HepG2 (cell line): ENCODE results near the gene BRAF. TPM values are rescaled to one million over a fixed set of nuclear protein-coding genes. Genes with fewer than 3 reads are reported as not detected.

ENCODE experiments used
- CHD2 ChIP-seq: IDR thresholded peaks from 2 replicates; pipeline ENCODE4 v1.6.1; 2011; ENCODE audit warnings: low read depth, low read length, improper control_type of control experiment
- KDM5B ChIP-seq: sonication (generic); formaldehyde crosslinking; IDR thresholded peaks from 2 replicates; pipeline ENCODE4 v1.4.0; 2020; ENCODE audit warnings: missing genetic modification reagents, mild to moderate bottlenecking, borderline replicate concordance
- KLF6 ChIP-seq: IDR thresholded peaks from 2 replicates; pipeline ENCODE4 v1.8.0; 2016; ENCODE audit warnings: missing biosample characterization, missing genetic modification reagents
- KMT2A ChIP-seq: sonication (generic); formaldehyde crosslinking; IDR thresholded peaks from 2 replicates; pipeline ENCODE4 v1.4.0; 2020; ENCODE audit warnings: missing genetic modification reagents
- MED1 ChIP-seq: sonication (generic); formaldehyde crosslinking; IDR thresholded peaks from 2 replicates; pipeline ENCODE4 v1.4.0; 2020; ENCODE audit warnings: missing genetic modification reagents
- NFIC ChIP-seq: IDR thresholded peaks from 2 replicates; pipeline ENCODE4 v1.6.1; 2012; ENCODE audit warnings: mild to moderate bottlenecking, low read length, inconsistent platforms
- PAXIP1 ChIP-seq: sonication (generic); formaldehyde crosslinking; conservative IDR thresholded peaks from 2 replicates; pipeline ENCODE4 v1.4.0; 2020; ENCODE audit warnings: mild to moderate bottlenecking, missing genetic modification reagents, moderate library complexity
- TCF12 ChIP-seq, 2 experiments: fragments of 450-650 bp in 1 of 2; sonication (generic) in 1 of 2; formaldehyde crosslinking in 1 of 2; IDR thresholded peaks; 2 replicates each; pipeline versions ENCODE4 v1.6.1 to v1.8.0; 2017 to 2022; ENCODE audit warnings: antibody characterized with exemption in 1 of 2, mild to moderate bottlenecking in 1 of 2, missing genetic modification reagents in 1 of 2, moderate library complexity in 1 of 2
- ZNF12 ChIP-seq: sonication (generic); formaldehyde crosslinking; IDR thresholded peaks from 2 replicates; pipeline ENCODE4 v1.5.0; 2020; ENCODE audit warnings: missing genetic modification reagents
- ZNF3 ChIP-seq: IDR thresholded peaks from 2 replicates; pipeline ENCODE4 v1.7.0; 2017; ENCODE audit warnings: inconsistent platforms
- ZNF432 ChIP-seq: sonication (generic); formaldehyde crosslinking; IDR thresholded peaks from 2 replicates; pipeline ENCODE4 v1.5.0; 2020; ENCODE audit warnings: missing genetic modification reagents, mild to moderate bottlenecking, borderline replicate concordance
- ZNF563 ChIP-seq: sonication (generic); formaldehyde crosslinking; IDR thresholded peaks from 2 replicates; pipeline ENCODE4 v1.8.0; 2022; ENCODE audit warnings: mild to moderate bottlenecking, moderate library complexity, missing genetic modification reagents
- ZNF768 ChIP-seq: sonication (generic); formaldehyde crosslinking; IDR thresholded peaks from 2 replicates; pipeline ENCODE4 v1.4.0; 2020; ENCODE audit warnings: missing genetic modification reagents
- ZNF782 ChIP-seq: sonication (generic); formaldehyde crosslinking; IDR thresholded peaks from 2 replicates; pipeline ENCODE4 v1.4.0; 2020; ENCODE audit warnings: missing genetic modification reagents, mild to moderate bottlenecking, borderline replicate concordance
- polyA plus RNA-seq, 8 experiments: library from polyadenylated mRNA; depleted of rRNA in 3 of 8; stranded (reverse) in 7 of 8; unstranded in 1 of 8; fragments of >200 nt; fragmentation: Illumina TruSeq in 4 of 8; extraction: Trizol in 4 of 8; gene quantifications; 2 replicates each; pipeline versions ENCODE4 v1.2.1 to v1.2.3, GENCODE V29; 2011 to 2016; ENCODE audit warnings: low read depth in 4 of 8, missing spikeins in 1 of 8, mixed read lengths in 1 of 8; ENCODE audit not compliant: insufficient read depth in 1 of 8
- total RNA-seq, 5 experiments: library from RNA; depleted of rRNA; stranded (reverse); fragments of >200 nt; fragmentation: Illumina TruSeq; extraction: Trizol; gene quantifications; 2 replicates each; pipeline ENCODE4 v1.2.3, GENCODE V29; 2016; ENCODE audit warnings: low read depth in 1 of 5
- TF ChIP-seq, protein P1 (sequence below): sonication (generic); formaldehyde crosslinking; IDR thresholded peaks from 2 replicates; pipeline ENCODE4 v1.4.0; 2020; ENCODE audit warnings: mild to moderate bottlenecking, missing genetic modification reagents
- TF ChIP-seq, protein P2 (sequence below): IDR thresholded peaks from 2 replicates; pipeline ENCODE4 v1.6.1; 2016; ENCODE audit warnings: control low read depth
- TF ChIP-seq, protein P3 (sequence below): sonication (generic); formaldehyde crosslinking; IDR thresholded peaks from 2 replicates; pipeline ENCODE4 v1.4.0; 2020; ENCODE audit warnings: missing genetic modification reagents
- TF ChIP-seq, protein P4 (sequence below): sonication (generic); formaldehyde crosslinking; IDR thresholded peaks from 2 replicates; pipeline ENCODE4 v1.4.0; 2020; ENCODE audit warnings: mild to moderate bottlenecking, missing genetic modification reagents
- TF ChIP-seq, protein P5 (sequence below): sonication (generic); formaldehyde crosslinking; IDR thresholded peaks from 2 replicates; pipeline ENCODE4 v1.5.1; 2020; ENCODE audit warnings: mild to moderate bottlenecking, moderate library complexity, missing genetic modification reagents

Gene BRAF
- total and polyA plus RNA-seq, 2 of the 13 experiments (the other 11 are each of a cell fraction or from before 2014, with no cell fraction given): 12.5 to 13.4 TPM

- TF ChIP-seq CHD2 (no peak), PAXIP1 (no peak), ZNF3 (no peak), TCF12 (IDR thresholded peaks at IDR 0.05) (no peak), TCF12 (CRISPR knock-in tag; IDR thresholded peaks at IDR 0.05) (no peak), ZNF782 (CRISPR knock-in tag) (no peak), ZNF12 (no peak), NFIC (no peak), KDM5B (CRISPR knock-in tag) (peak; percentile 60; the same call in 1 of the 2 replicates), MED1 (CRISPR knock-in tag) (no peak), ZNF768 (CRISPR knock-in tag) (0 out of 2 replicates have a peak, but pooled peaks have one; percentile 24), KMT2A (no peak), ZNF432 (no peak), KLF6 (CRISPR knock-in tag) (no peak), ZNF563 (CRISPR knock-in tag) (0 out of 2 replicates have a peak, but pooled peaks have one; percentile 28)
- TF ChIP-seq, protein P1, sequence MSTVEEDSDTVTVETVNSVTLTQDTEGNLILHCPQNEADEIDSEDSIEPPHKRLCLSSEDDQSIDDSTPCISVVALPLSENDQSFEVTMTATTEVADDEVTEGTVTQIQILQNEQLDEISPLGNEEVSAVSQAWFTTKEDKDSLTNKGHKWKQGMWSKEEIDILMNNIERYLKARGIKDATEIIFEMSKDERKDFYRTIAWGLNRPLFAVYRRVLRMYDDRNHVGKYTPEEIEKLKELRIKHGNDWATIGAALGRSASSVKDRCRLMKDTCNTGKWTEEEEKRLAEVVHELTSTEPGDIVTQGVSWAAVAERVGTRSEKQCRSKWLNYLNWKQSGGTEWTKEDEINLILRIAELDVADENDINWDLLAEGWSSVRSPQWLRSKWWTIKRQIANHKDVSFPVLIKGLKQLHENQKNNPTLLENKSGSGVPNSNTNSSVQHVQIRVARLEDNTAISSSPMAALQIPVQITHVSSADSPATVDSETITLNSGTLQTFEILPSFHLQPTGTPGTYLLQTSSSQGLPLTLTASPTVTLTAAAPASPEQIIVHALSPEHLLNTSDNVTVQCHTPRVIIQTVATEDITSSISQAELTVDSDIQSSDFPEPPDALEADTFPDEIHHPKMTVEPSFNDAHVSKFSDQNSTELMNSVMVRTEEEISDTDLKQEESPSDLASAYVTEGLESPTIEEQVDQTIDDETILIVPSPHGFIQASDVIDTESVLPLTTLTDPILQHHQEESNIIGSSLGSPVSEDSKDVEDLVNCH (CRISPR knock-in tag): no peak
- TF ChIP-seq, protein P2, sequence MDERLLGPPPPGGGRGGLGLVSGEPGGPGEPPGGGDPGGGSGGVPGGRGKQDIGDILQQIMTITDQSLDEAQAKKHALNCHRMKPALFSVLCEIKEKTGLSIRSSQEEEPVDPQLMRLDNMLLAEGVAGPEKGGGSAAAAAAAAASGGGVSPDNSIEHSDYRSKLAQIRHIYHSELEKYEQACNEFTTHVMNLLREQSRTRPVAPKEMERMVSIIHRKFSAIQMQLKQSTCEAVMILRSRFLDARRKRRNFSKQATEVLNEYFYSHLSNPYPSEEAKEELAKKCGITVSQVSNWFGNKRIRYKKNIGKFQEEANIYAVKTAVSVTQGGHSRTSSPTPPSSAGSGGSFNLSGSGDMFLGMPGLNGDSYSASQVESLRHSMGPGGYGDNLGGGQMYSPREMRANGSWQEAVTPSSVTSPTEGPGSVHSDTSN (CRISPR knock-in tag): no peak
- TF ChIP-seq, protein P3, sequence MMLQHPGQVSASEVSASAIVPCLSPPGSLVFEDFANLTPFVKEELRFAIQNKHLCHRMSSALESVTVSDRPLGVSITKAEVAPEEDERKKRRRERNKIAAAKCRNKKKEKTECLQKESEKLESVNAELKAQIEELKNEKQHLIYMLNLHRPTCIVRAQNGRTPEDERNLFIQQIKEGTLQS (CRISPR knock-in tag): 0 out of 2 replicates have a peak, but pooled peaks have one; percentile 3
- TF ChIP-seq, protein P4, sequence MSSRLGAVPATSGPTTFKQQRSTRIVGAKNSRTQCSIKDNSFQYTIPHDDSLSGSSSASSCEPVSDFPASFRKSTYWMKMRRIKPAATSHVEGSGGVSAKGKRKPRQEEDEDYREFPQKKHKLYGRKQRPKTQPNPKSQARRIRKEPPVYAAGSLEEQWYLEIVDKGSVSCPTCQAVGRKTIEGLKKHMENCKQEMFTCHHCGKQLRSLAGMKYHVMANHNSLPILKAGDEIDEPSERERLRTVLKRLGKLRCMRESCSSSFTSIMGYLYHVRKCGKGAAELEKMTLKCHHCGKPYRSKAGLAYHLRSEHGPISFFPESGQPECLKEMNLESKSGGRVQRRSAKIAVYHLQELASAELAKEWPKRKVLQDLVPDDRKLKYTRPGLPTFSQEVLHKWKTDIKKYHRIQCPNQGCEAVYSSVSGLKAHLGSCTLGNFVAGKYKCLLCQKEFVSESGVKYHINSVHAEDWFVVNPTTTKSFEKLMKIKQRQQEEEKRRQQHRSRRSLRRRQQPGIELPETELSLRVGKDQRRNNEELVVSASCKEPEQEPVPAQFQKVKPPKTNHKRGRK (CRISPR knock-in tag): no peak
- TF ChIP-seq, protein P5, sequence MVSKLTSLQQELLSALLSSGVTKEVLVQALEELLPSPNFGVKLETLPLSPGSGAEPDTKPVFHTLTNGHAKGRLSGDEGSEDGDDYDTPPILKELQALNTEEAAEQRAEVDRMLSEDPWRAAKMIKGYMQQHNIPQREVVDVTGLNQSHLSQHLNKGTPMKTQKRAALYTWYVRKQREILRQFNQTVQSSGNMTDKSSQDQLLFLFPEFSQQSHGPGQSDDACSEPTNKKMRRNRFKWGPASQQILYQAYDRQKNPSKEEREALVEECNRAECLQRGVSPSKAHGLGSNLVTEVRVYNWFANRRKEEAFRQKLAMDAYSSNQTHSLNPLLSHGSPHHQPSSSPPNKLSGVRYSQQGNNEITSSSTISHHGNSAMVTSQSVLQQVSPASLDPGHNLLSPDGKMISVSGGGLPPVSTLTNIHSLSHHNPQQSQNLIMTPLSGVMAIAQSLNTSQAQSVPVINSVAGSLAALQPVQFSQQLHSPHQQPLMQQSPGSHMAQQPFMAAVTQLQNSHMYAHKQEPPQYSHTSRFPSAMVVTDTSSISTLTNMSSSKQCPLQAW: no peak
Measured at GRCh38 chr7:140673063-140673773, 251.5 kb downstream of the BRAF start (continued).
